HG02642 (cell line): ENCODE results near the gene EN2.
A peak's percentile ranks its signal among the peaks of the same experiment; 100 is the strongest.

Source experiments
- ATAC-seq: cut with Tn5 transposase; IDR thresholded peaks from one replicate; pipeline ENCODE4 v1.9.1; 2021; ENCODE audit warnings: mild to moderate bottlenecking; ENCODE audit not compliant: unreplicated experiment, poor library complexity

Gene EN2

DNA sequence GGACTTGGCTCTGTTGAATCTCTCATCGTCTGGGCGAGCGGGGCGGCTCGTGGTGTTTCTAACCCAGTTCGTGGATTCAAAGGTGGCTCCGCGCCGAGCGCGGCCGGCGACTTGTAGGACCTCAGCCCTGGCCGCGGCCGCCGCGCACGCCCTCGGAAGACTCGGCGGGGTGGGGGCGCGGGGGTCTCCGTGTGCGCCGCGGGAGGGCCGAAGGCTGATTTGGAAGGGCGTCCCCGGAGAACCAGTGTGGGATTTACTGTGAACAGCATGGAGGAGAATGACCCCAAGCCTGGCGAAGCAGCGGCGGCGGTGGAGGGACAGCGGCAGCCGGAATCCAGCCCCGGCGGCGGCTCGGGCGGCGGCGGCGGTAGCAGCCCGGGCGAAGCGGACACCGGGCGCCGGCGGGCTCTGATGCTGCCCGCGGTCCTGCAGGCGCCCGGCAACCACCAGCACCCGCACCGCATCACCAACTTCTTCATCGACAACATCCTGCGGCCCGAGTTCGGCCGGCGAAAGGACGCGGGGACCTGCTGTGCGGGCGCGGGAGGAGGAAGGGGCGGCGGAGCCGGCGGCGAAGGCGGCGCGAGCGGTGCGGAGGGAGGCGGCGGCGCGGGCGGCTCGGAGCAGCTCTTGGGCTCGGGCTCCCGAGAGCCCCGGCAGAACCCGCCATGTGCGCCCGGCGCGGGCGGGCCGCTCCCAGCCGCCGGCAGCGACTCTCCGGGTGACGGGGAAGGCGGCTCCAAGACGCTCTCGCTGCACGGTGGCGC lies at the start of gene EN2:
TSS of gene EN2 (plus strand) at position 19 of the 767 bp plus-strand sequence. CDS start at position 268, 249 bp downstream.
- ATAC-seq, result no peak

DNA sequence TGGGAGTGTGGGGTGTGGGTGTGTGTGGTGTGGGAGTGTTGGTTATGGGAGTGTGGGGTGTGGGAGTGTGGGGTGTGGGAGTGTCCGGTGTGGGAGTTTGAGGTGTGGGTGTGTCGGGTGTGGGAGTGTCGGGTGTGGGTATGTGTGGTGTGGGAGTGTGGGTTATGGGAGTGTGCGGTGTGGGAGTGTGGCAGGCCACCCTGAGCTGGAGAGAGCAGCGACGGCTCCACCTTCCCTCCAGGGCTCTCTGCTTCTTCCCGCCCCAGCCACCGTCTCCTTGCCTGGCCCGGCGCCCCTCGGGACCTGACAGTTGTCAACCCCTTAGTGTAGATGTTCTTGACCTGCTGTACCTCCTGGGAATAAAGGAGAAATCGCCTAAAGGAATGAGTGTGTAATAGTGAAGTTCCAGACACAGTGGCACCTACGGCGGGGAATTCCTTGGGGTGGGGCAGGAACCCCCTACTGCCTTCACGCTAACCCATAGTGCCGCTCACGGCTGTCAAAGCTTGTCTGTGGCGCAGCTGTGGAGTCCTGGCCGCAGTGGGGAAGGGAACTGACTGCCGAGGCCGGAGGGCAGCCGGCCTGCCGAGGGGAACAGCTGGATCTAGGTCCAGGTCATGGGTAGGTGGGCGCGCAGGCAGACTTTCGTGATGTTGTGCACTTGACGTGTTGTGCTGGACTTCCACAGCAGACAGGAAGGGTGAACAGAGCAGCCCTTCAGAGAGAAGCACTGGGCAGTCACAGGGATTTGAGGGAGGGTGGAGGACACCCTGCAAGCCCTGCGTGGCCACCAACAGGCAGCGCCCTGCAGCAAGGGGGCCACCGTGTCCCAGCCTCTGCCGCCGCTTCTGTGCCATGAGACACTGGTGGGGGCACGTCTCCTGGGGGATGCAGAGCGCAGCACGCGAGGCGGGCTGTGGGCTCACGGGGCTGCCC lies 49.0 kb upstream of the EN2 start:
- ATAC-seq, result no peak

DNA sequence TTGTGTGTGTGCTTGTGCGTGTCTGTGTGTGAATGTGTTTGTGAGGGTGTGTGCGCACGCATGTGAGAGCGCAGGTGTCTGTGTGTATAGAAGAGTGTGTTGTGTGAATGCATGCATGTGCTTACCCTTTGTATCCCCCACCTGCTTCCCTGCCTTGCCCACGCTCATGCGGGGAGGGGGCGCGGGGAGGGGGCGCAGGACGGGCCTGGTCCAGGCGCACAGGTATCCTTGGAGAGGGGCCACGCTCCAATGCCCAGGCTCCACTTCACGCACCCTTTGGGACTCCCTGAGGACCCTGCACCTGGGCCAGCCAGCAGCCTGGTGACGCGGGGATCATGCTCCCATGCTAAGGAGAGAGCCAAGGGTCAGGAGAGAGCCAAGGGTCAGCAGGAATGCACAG lies 47.9 kb upstream of the EN2 start:
- ATAC-seq, result no peak

DNA sequence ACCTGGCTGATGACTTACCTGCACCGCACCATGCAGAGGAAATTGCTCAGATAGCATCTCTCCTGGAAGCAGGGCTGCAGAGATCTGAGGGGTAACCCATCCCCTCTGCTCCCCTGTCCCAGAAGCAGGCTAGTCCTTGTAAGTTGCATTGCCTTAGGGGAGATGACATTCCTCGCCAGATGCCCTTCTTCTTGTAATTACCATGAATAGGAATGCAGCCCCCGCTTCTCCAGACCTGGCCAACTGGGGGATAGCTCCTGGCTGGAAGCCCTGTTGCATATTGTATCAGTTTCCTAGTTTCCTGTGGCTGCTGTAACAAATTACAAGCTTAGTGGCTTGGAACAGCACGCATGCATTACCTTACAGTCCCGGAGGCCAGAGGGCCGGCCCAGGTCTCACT lies 47.5 kb upstream of the EN2 start:
- ATAC-seq, result no peak

DNA sequence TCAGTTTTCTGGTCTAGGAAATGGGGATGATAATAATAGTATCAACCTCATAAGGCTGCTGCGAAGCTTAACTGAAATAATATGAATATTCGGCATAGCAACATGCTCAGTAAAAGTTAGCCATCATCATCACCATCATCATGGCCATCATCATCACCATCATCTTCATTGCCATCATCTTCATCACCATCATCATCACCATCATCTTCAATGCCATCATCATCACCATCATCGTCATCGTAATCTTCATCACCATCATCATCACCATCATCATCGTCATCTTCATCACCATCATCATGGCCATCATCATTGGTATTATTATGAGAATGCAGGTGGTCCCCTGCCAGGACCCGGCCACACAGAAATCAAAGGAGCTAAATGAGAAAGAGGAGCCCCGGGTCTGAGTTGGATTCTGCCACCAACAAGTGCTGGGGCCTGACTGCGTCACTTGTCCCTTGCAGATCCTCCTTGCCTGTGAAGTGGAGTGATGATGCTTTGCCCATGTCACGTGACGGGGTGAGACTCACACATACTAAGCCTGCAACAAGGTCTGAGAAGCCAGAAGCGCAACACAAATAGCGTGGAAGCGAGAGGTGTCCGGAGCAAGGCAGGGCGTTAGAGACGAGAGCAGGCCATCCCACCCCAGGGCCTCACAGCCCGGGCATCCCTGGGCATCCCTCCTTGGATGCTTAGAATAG lies 46.1 kb upstream of the EN2 start:
- ATAC-seq, result no peak

DNA sequence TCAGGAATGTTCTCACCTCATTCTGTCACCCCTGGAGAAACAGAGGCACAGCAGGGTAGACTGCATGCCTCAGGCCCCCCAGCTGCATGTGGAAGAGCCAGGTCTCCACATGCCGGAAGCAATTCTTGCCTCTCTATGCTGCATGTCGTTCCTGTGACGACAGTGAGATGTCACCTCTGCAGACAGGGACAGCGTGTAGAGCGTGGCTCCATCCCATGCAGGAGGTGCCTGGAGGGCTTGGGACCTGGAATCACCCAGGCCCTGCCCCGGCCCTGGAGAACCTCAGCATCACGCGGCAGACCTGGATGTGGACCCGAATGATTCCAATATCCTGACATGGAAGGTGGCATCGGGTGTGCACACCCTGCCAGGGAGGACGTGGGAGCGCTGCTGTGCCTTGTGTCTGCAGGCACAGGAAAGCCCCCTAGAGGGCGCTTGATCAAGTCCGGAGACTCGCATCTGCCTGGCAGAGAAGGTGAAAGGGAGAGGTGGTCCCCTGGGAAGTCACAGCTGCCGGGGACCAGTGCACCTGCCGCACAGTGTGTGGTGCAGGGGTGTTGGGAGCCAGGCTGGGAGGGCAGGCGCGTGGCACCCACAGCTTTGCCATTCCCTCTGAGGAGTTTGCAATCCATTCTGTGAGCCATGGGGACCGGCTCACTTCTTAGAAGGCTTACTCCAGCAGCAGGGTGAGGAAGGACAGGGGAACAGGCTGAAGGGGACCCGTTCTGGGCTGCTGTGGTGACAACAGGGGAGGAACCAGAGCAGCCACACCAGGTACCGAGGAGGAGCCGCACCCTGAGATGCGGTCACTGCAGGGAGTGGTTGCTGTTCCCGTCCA lies 45.3 kb upstream of the EN2 start:
- ATAC-seq, result peak; percentile 82

DNA sequence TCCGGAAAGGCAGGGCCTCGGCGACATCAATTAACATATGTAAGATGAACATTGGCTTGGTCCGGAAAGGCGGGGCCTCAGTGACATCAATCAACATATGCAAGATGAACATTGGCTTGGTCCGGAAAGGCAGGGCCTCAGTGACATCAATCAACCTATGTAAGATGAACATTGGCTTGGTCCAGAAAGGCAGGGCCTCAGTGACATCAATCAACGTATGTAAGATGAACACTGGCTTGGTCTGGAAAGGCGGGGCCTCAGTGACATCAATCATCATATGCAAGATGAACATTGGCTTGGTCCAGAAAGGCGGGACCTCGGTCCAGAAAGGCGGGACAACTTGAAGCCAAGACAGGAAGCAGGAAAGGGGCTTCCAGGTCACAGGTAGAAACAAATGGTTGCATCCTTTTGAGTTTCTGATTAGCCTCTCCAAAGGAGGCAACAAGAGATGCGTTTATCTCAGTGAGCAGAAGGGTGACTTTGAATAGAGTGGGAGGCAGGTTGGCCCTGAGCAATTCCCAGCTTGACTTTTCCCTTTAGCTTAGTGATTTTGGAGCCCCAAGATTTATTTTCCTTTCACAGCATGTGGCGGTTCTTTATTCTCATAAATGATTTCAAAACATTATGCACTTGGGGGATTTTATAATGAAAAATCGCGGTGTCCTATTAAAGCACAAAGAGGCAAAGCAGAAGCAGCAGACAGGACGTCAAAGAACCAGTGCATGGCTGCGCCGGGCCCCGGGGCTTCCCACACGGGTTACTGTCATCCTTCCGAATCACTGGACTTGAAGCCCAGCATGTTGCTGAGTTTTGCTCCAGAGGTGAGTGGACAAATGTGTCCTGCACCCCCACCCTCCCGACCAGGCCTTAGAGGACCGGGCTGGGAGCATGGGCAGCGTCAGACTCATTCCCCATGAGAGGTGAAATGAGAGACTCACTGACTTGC lies 43.1 kb upstream of the EN2 start:
- no peak for ATAC-seq

DNA sequence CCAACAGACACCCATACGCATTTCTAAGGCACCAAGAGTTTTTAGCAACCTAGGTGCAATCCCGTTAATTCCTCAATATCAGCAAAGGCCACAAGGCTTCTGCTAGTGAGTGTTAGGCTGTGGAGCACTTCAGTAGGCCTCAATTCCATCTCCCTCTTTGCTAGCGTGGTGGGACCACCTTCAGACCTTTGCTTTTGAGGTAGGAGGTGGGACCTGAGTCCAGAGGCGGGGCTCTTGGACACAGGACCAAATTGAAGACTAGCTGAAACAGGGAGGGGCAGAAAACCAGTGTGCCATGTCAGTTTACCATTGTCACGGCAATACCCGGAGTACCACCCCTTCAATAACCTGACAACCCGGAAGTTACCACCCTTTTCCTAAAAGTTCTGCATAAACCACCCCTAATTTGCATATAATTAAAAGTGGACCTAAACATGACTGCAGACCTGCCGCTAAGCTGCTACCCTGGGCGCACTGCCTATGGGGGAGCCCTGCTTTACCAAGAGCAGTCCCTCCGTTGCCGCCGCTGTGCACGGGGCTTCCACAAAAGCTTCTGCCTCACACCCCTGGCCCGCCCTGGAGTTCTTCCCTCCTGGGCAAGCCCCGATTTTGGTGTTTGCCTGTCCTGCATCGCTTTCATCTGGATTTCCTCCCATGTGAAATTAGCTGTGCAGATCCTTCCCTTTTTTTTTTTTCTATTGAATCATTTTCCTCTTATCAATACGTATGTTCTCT lies 41.1 kb upstream of the EN2 start:
- no peak for ATAC-seq

DNA sequence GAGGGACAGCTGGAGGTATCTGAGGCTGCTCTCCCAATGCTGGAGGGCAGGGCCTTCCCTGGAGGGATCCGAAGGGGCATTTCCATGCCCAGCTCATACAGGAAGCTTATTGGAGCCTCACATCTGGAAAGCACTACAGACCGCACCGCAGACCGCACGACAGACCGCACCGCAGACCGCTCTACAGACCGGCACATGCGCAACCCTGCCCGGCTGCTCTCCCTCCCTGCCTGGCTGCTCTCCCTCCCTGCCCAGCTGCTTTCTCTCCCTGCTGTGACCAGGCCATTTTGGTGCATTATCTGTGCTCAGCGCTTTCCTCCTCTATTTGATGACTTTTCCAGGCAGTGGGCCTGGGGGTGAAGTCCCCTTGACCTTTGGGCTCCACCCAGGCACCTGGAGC lies 39.6 kb upstream of the EN2 start:
- no peak for ATAC-seq

DNA sequence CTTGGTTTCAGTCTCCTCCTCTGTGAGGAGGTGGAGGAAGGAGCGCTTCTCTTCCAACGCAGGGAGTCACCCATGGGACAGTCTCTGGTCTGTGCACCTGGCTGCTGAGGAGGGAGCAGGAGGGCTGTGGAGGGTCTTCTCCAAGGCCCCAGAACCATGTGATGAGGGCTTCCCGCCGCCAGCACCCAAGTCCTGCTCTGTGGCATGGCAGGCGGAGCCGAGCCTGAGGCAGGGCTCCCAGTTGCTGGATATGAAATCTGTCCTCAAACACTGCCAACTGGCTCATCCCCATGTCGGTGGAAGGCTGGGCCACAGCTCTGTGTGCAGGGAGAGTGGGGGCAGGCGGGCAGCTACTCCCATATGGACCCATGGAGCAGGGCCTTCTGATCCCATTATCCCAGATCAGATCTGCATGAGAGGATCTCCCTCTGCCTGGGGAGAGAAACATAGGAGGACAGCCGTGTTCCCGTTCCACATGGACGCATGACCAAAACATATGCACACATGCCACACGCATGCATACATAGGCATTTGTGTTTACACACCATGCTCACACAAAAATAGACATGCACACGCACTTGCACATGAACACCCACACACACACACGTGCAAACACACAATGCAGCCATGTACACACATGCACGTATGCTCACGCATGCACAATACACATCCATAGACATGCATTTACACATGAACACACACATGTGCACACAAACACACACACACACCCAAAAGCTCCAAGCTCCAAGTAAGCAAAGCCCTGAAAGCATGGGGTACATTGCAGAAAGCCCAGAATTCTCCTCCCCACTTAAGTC lies 38.8 kb upstream of the EN2 start:
- ATAC-seq, result no peak

DNA sequence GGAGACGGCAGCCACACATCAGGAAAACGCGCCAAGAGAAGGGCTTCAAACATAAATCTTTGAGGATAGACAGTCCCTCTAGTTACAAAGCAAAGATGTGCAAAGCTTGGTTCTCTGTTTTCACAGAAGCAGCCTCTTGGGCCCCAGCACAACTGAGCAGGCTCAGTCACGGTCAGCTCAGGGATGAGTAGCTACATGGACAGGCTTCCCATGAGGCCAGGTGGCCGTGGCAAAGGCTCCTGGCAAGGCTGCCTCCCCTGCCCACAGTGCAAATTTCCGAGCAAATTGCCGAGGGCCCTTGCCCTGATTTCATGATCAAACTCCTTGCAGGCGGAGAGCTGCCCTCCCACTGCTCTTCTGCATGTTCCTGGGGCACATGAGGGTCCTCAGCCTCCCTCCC lies 37.8 kb upstream of the EN2 start:
- ATAC-seq, result no peak

DNA sequence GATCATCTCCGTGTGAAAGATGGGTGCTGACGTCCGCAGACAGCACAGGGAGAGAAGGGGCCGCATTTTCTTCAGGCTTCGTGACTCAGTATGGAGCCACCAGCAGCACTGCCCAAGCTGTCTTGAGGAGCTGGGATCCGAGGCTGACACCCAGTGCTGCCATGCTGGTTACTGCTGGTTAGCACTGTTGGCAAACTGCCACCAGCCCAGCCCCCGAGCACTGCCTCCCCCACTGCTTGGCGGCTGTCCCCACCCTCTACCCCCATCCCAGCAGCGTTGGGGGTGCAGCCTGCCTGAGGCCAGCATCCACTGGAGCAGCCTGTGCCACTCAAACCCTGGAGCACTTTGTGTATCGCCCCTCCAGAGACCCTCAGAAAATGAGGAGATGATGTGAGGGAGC lies 35.8 kb upstream of the EN2 start:
- ATAC-seq, result no peak

DNA sequence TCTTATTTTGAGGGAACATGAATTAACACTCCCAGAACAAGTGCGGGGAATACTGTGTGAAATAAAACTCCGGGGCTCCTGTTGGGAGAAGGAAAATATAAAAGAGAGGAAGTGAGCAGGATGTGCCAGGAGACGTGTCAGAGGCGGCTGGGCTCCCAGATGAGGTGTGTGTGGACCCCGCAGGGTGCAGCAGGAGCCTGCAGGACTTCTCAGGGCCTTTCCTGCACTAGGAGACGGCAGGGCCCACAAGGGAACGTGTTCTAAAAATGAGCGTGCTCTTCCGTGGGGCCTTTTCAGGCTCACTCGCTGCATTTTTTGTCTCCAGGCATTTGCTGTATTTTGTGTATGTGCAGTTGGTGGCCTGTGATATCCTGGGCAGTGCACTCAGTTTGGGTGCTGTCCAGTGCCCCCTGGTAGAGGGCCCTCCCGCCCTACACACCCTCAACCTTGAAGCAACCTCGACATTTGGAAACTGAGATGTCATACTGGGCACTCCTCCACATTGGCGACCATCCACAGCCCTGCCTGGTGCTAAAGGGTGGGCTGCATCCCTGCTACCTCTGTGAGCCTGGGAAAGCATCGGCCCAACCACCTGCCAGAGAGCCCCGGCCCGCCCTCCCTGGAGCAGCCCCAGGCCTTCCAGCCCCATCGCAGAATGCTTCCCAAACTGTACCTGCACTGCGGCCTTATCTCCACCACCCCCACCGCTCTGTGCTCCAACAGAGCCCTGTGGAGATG lies 35.2 kb upstream of the EN2 start:
- ATAC-seq, result no peak

DNA sequence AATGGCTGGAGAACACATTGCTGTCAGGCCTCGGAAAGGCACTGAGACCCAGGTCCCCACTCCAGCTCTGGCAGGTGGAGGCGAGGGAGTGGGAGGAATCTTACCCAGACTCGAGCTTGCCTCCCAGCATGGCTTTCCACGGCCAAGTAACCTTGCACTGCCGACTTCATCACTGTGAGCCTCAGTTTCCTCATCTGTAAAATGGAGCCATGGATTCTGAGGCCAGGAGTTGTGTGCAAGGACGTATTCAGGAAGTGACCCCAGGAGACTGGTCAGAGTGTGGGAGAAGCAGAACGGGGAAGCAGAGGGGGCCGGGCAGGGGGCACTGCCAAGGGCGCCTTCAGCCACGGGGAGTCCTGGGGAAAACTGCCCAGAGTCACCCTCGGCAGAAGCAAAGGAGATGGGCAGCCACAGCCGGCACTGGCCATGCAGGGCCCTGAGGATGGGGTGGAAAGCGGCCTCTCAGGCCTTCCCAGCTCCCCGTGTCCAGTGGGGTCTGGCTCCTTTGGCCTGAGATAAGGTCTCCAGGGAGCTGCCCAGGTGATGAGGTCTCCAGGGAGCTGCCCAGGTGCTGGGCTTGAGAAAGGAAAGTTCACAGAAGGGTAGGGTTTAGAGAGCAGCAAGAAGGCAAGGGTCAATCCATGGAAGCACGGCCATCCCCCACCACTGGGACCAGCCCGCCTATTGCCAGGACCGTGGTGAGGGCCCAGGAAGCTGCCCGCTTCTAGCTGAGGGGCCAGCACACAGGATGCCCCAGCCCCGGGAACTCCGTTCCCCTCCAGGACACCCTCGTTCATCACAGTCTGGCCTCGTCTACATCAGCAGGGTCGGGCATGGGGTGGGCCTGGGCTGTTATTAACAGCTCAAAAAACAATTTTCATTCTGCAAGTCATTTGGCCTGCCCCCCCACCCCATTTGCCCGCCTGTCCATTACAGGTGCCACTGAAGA lies 34.3 kb upstream of the EN2 start:
- ATAC-seq, result no peak

DNA sequence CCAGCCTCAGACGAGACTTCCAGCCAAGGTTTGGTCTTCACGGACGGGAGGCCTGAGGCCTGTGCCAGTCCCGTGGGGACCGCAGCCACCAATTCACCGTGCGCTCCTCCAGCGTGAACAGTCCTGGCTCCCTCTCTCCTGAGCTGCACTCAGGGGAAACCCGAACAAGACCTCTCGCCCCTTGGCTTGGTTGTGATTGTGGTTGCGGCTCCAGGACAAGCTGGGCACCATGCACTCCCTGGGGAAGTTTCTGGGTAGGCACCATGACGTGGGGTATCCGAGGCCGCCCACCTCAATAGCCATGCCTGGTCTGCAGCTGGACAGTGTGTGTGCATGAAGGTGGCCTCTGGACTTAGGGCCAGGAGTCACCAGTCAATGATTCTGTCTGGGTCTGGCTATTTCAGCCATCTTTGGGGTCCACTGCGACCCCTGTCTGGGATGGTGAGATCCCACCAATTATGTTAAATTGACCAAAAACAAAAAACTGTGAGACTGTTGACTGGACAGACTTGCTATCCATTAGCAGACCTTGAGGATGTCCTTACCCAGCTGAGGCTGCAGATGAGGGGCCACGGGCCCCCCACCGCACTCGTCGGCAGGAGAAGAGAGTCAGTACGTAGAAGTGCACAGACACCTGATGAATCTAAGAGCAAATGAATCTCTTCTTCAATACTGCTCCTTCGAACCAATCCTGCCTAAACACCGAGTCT lies 33.5 kb upstream of the EN2 start:
- ATAC-seq, result no peak
